HTR-8/SVneo (cell line): ENCODE results near the gene OASL.
A peak's percentile ranks its signal among the peaks of the same experiment; 100 is the strongest.
"Not testable (repeated sequence)": the region's sequence is repeated elsewhere in the genome, so short reads cannot be mapped to it uniquely, and the experiment has no call there.

ENCODE experiments used
- DNase-seq: peaks from one replicate; pipeline ENCODE4 v3.0.0; 2011; ENCODE audit warnings: low spot score, mixed read lengths; ENCODE audit not compliant: insufficient read length
- FAIRE-seq: peaks from 2 replicates; lab custom pipeline; 2011; peaks lifted over from hg19 to GRCh38; lab: Jason Lieb, UNC

OASL gene

GRCh38 chr12:121060149-121061001 lies 21.3 kb upstream of the OASL start:
- DNase-seq = peak; percentile 60
- no peak for FAIRE-seq

- no peak for FAIRE-seq
Measured at GRCh38 chr12:121059031-121059898, 20.2 kb upstream of the OASL start.

GRCh38 chr12:121057794-121058193 lies 18.7 kb upstream of the OASL start:
- FAIRE-seq (no peak), DNase-seq (no peak)

More at GRCh38 chr12:121059031-121059898, 20.2 kb upstream of the OASL start:
- no peak for DNase-seq

- FAIRE-seq (no peak), DNase-seq (no peak)
Measured at GRCh38 chr12:121053706-121054105, 14.7 kb upstream of the OASL start.

- FAIRE-seq (no peak), DNase-seq (no peak)
Measured at GRCh38 chr12:121050725-121051124, 11.7 kb upstream of the OASL start.

- FAIRE-seq (no peak), DNase-seq (no peak)
Measured at GRCh38 chr12:121048442-121048841, 9.4 kb upstream of the OASL start.

- FAIRE-seq, DNase-seq: not testable (repeated sequence)
Measured at GRCh38 chr12:121047400-121047799, 8.4 kb upstream of the OASL start.

- no peak for DNase-seq
- FAIRE-seq = no peak
Measured at GRCh38 chr12:121043067-121043466, 4.0 kb upstream of the OASL start.

GRCh38 chr12:121036810-121037326 lies 2.2 kb downstream of the OASL start:
- DNase-seq (peak; percentile 61), FAIRE-seq (peak; percentile 44)

GRCh38 chr12:121034616-121035305 lies 4.3 kb downstream of the OASL start:
- no peak for FAIRE-seq

GRCh38 chr12:121033625-121034349 lies 5.3 kb downstream of the OASL start:
- DNase-seq (peak; percentile 59), FAIRE-seq (peak; percentile 38)

More at GRCh38 chr12:121034616-121035305, 4.3 kb downstream of the OASL start:
- DNase-seq = no peak

- DNase-seq (no peak), FAIRE-seq (no peak)
Measured at GRCh38 chr12:121030576-121031212, 8.4 kb downstream of the OASL start.

GRCh38 chr12:121026274-121027045 lies 12.6 kb downstream of the OASL start:
- FAIRE-seq = no peak
- DNase-seq = no peak

- DNase-seq = no peak
- no peak for FAIRE-seq
Measured at GRCh38 chr12:121025442-121026226, 13.4 kb downstream of the OASL start.

- FAIRE-seq (no peak), DNase-seq (no peak)
Measured at GRCh38 chr12:121023799-121024198, 15.2 kb downstream of the OASL start.

- DNase-seq (no peak), FAIRE-seq (no peak)
Measured at GRCh38 chr12:121022713-121023112, 16.3 kb downstream of the OASL start.

- no peak for DNase-seq
- no peak for FAIRE-seq
Measured at GRCh38 chr12:121021754-121022153, 17.3 kb downstream of the OASL start.
